ENCODE results near the gene PLCL2.

The PLCL2 gene

DNA sequence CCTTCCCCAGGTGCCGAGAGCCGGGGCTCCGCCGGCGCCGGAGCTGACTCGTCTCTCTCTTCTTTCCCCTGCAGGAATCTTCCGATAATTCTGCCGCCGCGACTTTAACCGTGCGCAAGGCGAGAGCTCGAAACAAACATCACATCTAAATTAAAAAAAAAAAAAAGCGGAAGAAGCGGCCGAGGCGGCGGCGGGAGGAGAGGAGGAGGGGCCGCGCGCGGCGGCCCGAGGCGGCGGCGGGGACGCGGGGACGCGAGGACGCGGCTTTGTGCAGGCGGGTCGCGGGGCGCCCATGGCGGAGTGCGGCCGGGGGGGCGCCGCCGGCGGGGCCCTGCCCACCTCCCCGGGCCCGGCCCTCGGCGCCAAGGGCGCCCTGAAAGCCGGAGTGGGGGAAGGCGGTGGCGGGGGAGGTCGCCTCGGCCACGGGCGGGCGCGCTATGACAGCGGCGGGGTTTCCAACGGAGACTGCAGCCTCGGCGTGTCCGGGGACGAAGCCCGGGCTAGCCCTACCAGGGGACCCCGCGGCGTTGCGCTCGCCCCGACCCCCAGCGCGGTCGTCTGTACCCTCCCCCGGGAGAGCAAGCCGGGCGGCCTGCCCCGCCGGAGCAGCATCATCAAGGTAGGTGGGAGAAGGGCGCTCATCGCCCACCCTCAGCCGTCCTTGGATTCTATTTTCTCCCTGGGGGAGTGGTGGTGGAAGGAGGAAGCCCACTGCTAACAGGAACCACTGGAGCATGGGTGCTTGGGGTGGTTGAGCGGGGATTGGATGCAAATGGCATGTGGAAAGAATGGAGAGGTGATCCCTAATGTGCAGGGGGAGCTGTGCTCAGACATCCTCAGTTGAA, at the start of gene PLCL2:
Gene PLCL2, plus strand, starts transcription at position 208 of the 845 bp plus-strand sequence. Its CDS starts 85 bp downstream, at position 293.
- DNase-seq: no peak

DNA sequence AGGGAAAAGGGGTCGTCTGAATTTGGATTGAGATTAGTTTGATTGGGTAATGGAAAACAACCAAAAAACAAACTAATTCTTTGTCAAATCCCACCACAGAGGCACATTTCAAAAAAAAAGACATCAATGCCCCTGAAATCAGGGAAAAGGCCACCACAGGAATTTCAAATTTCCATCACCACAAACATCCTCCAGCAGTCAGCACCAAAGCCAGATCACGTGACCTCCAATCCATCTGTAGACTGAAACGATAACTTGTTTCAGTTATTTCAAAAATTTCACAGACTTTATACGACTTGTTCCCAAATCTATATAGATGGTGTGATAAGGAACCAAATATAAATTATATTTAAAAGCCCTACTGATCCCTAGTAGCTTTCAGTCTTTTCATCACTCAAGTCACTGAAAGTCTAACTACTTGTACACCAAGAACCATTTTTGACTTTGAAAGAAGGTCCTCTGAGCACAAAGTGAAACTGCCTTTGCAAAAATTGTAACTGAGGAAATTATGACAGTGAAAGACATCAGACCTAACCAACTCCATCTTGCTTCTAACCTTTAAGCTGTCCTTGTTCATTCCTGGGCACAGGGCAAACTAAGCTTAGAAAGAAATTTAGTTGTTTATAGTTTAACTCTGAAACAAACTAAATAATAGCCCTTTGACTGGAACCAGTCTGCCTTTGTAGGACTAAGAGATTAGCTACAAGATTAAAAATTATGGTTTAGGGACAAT, 48.1 kb upstream of the PLCL2 start:
- DNase-seq: no peak

DNA sequence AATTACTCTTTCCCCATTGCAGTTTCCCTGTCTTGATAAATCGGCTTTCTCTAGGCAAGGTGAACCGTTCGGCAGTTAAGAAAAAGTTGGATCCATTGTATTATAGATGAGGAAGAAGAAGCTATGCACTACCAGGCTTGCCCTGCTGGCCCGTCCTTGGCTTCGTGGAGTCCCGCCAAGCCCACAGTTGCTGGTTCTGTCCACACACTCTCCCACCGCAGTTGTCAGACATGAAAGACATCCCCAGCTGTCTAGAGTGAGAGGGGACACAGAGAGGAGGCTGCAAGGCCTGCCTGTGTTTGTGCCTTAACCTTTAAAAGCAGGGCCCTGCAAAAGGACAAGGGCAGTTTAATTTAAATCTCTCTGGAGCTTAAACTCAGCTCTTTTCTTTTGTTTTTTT, 47.2 kb upstream of the PLCL2 start:
- DNase-seq: no peak

DNA sequence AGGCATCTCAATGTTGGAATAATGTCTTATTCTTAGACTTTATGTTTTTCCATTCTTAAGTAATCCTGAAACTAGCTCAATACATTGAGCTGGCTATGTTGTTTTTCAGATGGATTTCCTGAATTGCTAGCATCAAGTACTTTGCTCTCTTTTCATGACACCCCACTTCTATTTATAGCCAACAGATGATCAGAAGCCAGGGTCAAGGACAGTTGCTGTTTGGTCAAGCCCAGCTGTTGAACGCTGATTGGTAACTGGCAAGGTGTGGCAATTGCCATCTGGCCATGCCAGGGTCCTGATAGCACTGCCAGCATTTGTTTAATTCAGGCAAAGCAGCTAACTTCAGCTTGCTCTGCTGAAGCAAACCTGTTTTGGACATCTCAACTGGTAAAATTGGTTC, 46.2 kb upstream of the PLCL2 start:
- DNase-seq: peak; percentile 27

DNA sequence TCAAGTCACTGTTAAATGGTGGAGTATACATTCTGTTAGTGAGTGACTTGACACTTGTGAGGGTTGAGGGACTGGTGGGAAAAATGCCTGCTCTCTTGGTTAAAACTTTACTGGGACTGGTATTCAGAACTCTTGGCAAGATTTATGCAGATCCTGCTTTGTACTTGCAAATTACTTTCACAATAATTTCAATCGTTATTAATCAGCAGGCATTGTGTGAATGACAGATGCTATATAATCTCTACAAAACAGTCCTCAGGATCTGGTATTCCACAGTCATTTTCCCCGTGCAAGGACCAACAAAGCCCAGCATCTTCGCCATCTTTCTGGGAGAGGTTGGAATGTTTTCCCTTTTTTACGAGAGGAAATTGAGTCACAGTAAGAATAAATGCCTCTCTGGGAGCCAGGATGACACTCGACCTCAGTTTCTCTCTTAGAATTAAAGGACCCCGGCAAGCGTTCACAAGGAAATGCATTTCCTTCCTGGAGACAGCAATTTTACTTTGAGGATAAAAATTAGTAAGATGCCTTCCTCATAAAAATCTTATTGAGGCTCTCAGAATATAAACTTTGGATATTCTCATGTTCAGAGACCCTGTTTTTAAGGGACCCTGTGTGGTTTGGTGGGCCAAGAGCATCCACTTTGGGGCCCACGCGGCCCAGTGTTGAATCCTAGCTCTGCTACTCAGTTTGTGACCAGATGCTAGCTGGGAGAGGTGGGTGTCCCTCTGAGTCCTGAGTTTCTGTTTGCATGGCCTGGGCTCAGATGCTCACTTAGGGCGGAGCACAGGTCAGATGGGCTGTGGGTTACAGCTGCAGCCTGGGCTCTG, 45.3 kb upstream of the PLCL2 start:
- DNase-seq: no peak

DNA sequence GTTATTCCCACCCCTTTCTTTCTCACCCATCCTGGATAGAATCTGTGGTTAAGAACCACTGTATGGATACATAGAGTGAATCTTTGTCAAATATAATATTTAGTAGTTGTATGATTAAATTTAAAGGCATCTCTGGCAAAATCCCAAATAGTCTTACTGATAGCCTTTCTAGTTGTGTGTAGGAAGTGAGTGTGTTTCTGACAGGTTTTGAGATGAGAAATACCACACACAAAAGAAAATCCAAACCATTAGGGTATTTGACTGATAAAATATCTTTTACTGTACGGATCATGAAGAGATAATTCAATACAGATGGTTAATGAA, 44.7 kb upstream of the PLCL2 start:
- no peak for DNase-seq

DNA sequence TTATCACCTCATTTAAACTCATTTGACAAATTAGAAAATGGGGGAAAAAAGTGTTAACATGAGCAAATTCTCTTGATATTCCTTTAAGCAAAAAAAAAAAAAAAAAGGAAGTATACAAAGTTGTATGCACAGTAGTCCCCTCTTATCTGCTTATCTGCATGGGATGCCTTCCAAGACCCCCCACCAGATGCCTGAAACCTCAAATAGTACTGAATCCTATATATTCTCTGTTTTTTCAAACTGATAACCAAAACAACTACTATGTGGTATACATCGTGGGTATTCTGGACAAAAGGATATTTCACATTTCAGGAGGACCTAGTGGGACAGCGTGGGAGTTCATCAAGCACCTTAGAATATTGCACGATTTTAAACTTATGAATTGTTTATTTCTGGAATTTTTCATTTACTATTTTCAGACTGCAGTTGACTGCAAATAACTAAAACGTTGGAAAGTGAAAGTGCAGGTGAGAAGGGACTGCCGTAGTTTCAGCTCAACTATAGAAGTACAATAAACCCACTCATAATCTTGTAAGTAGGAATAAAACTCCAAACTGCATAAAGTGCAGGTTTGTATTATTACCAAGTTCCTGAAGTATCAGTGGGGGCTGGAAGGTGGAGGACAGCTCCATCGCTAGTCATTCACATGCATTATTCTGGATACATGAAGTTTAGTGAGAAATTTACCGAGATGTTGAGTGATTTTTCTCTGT, 43.6 kb upstream of the PLCL2 start:
- peak; percentile 41 for DNase-seq

DNA sequence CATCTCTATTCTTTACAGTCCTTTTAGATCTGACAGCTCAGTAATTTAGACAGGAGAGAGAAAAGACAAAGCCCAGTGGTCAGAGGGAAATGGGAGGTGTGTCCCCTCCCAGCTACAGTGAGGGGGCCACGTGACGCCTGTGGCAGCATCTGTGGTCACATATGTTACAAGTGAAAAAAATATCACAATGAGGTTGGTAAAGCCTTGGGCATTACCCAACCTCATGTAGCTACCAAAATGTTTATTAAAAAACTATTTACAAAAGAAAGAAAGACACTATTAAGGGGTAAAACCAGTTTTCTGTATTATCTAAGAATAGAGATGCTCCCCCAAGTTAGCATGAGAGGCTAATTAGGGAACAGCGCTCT, 42.9 kb upstream of the PLCL2 start:
- DNase-seq: peak; percentile 37

DNA sequence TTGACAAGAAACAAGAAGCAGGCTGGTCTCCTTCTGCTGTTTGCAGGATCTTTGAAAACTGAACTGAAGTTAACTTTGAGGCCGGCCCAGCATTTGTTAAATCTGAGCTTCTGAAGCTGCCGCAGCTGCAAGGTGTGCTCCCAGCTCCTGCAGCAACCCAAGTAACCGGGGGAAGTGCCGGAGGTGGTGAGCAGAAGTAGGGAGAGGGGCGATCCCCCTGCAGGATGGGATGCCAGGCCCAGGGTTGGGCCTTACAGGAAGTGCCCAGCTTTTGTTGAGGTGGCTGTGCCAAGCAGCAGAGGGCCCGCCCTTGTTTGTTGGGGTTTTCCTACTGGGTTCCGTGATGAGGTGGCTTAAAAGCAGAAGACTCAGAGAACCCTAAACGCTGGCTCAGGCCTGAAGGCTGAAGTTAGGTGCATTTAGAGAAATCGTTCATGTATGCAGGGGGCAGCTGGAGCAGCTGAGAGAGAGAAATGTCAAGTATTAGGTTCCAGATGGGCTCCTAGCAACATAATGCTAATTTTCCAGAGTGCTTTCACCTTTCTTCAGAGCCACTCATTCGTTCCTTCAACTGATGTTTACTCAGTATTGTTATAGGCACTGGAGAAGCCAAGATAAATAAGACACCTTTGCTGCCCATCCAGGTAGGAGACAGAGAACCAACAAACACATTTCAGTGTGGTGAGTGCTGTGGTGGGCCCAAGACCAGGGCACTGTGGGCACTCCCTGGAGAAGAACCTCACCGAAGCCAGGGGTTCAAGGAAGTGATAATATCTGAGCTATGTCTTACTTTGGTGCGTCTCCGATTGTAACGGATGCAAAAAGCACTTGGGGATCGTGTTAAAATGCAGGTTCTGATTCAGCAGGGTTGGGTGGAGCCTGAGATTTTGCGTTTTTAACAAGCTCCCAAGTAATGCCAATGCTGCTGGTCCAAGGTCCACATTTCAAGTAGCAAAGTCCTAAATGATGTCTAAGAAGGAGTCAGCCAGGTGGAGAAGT, 42.2 kb upstream of the PLCL2 start:
- peak; percentile 97 for DNase-seq

DNA sequence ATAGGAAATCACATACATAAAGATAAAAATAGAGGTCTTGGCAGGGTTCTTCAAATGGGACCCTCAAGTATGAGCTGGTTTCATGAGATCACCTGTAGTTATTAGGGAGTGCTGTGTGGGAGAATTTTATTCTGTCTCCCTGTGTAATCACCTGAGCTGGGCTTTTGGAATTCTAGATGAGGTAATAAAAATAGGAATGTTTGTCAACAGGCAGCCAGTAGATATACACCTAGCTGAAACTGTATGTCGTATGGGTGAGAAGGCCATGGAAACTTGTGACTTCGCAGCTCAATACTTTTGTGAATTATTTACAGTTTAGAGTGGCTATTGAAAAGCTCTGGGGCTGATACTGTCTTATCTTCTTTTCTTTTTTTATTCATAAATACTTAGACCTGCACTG, 40.5 kb upstream of the PLCL2 start:
- no peak for DNase-seq

DNA sequence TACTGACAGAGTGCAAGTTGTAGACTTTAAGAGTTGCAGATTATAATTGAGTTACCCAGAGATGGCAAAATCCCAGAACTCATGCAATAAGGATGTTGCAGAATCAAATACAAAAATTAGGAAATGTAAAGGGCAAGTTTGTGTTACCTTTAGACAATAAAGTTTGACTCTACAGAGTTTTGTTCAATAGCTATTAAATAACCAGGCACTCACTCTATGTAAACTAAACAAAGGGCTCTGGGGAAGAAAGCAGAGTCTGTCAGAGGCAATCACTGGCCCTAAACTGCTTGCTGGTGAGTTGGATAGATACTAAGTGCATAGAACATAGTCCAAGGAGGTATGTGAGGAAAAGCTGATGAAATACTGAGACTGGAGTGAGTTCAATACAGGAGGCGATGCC, 40.0 kb upstream of the PLCL2 start:
- DNase-seq: no peak

DNA sequence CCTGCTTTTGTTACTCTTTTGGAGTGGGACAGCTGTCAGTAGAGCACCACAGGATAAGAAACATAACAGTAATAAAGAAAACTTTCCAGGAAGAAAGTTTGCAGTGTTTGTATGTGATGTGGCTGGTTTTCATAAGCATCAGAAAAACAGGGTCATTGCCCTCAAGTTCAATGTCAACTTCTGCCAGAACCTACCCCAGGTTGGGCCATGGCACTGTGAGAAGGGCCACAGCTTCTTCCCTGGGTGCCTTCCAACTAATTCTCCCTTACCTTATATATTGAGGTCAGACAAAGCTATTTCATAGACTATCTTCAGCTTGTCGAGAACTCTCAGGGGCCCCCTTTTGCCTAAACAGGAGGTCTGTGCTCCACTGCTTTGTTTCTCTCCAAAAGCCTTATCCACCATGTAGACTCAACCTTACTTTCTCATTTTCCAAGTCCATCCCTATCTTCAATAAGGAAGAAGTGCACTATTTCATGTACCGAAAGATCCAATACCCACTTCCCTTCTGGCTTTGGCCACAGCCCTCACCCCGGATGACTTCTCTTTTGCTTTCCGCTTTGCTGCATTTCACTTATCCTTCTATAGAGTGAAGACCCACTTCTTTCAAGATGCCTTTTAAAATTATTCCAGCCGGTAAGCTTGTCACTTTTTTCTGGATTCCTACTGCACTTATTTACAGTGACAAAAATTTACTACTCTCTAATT, 38.2 kb upstream of the PLCL2 start:
- DNase-seq: no peak

DNA sequence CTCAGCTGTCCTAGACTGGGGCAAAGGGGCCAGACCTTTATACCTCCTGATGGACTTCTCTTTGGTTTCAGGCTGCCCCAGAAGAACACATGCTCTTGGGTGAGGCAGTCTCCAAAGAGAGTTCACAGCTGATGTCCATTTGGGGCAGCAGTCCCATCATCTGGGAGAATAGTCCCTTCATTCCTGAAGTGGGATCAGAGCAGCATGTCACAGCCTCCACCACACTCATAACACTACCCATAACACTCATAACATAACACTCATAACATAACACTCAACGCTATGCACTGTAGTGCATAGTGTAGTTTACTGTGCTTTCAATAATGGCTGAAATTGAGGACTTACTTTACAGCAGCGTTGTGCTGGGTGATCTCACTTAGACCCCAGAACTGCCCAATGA, 36.7 kb upstream of the PLCL2 start:
- no peak for DNase-seq

DNA sequence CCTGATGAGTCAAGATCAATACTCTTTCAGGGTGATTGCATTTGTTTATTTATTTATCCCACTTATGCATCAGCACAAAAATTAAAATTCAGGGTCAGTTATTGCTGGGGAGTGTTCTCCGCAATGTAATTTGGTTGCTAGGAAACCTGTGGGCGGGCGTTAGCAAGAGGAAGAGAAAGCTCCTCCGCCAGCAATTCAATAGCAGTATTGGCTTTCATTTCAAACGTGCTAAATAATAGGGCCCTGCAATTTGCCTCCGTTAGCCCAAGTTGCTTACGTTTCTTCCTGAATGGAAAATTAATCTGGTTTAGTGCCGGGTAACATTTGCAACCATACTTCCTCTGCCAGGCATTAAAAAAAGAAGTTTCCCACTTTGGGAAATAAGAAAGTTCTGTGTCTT, 35.5 kb upstream of the PLCL2 start:
- peak; percentile 84 for DNase-seq

DNA sequence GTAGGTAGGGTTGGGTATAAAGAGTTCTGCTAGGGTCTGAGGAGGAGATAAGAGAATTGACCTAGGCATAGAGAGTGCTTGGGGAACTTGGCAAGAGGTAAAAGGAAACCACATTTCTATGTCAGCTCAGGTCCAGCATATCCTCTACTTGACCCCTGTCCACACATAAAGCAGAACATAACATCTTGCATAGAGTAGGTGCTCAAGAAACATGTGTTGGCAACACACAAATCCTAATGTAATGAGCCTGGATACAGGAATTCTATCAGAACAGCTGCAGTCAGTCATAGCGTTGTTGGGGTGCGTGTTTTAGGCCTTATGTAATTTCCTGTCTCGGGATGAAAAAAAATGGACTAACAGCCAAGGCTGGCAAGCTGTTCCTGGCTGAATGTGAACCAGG, 35.0 kb upstream of the PLCL2 start:
- DNase-seq: no peak

DNA sequence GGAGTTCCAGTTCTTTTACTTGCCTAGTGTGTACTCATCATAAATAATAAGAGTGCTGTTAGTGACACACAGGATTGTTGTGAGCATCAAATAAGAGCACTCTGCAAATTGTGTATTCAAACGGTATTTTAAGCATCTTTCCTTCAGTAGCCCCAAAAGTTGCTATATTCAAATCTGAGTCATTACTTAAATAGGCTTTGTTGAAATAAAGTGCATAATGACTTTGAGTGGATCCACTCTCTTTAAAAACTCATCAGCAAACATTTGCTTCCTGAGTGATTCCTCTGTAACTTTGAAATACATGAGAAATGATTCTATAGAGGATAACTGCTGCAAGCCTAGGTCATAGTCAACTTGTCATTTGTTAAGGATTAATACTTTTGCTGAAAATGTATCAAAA, 29.3 kb upstream of the PLCL2 start:
- DNase-seq: no peak

DNA sequence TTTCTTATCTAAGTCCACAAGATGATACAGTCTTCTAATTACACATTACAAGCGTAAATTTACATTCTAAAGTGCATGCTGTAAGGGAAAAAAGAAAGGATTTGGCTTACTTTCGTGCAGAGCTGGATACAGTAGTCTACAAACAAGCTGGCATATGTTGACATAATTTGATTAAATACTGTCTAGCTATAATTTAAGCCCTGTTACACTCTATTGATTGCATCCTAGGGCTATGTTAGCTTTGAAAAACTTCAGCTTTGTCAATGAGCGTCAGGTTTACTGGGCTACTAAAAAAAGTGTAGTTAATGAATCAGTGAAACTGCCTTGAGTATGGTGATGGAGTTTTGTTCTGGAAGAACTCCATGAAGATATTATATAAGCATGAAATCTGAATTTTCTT, 24.5 kb upstream of the PLCL2 start:
- DNase-seq: no peak

DNA sequence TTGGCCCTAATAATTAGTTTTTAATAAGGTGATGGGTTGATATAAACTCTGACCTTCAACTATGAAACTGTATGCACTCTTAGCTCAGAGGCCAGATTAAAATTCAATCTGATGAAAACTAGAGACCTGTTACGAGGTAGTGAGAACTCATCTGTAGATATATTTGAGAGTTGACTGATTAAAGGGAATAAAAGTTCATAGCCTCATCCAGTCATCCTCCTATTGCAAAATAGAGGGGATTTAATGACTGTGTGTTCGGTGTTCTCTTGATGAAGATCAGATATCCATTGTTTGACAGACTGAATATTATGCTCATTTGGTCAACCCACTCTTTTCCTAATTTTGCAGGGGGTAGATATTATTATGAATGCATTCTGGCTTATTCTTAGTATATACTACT, 23.3 kb upstream of the PLCL2 start:
- DNase-seq: no peak

DNA sequence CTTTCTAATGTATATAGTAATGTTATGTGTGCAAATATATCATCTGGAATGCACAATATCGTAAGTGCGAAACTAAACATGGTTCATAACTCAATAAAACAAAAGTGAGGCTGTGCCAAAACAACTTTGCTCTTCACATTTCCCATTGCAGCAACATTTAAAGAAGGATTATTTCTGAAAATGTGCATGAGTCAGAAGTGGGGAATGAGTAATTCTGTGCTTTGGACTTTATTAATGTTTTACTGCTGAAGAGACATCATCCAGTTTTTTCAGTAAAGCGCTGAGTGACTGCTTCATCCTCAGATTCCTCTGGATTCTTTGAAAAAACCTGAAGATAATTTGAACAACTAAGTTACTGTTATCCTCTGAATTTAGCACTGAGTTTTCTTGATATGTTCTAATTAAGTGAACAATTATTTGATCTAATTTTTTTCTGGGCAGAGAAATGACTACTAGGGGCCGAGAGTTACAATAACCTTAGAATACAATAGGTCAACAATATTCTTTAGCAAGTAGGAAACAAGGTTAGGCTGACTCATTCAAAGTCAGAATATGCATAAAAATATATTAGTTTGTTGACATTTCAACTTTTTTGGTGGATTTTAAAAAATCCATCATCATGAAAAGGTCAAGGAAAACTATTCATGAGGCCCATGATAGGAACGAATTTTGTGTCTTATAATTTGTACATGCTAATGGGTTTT, 20.0 kb upstream of the PLCL2 start:
- no peak for DNase-seq

DNA sequence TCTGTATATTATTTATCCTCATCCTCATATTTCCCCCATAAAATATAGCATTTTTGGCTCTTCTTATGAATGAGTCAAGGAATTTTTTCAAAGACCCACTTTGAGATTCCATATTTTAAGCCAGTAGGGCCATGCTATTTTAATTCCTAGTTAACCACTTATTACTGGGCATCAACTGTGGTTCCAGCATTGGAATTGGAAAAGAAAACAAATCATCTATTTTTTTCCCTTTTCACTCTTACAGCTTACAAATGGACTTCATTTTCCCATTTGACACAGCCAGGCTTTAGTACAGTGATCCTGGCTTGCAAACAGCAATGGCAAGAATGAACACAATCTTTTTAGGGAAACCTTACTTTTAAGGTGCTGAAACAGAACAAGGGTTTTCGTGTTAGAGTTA, 19.4 kb upstream of the PLCL2 start:
- no peak for DNase-seq

DNA sequence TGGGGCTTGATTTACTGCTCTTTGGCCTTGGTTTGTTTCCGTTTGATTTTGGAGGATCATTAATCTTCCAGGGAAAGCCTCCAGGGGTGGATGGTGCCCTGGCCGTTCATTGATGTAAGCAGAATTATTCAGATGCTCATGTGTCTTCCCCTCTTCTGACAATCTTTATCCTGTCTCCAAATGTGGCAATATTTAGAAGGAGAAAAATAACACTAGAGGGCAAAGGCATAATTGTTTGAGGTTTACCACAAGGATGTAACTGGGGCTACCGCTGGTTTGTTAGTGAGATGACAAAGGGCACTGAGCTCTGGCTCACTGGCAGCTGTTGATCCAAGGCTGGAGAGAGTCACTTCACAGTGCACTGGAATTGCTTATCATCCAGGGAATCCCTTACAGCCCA, 18.2 kb upstream of the PLCL2 start:
- no peak for DNase-seq

Measured in NCI-H2029 treated with DMSO at 0.1 percent for 48 hours (cell line).